ENCODE results near the gene PDSS2.
"Not testable (repeated sequence)": the region's sequence is repeated elsewhere in the genome, so short reads cannot be mapped to it uniquely, and the experiment has no call there.

Gene PDSS2, protein sequence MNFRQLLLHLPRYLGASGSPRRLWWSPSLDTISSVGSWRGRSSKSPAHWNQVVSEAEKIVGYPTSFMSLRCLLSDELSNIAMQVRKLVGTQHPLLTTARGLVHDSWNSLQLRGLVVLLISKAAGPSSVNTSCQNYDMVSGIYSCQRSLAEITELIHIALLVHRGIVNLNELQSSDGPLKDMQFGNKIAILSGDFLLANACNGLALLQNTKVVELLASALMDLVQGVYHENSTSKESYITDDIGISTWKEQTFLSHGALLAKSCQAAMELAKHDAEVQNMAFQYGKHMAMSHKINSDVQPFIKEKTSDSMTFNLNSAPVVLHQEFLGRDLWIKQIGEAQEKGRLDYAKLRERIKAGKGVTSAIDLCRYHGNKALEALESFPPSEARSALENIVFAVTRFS

DNA sequence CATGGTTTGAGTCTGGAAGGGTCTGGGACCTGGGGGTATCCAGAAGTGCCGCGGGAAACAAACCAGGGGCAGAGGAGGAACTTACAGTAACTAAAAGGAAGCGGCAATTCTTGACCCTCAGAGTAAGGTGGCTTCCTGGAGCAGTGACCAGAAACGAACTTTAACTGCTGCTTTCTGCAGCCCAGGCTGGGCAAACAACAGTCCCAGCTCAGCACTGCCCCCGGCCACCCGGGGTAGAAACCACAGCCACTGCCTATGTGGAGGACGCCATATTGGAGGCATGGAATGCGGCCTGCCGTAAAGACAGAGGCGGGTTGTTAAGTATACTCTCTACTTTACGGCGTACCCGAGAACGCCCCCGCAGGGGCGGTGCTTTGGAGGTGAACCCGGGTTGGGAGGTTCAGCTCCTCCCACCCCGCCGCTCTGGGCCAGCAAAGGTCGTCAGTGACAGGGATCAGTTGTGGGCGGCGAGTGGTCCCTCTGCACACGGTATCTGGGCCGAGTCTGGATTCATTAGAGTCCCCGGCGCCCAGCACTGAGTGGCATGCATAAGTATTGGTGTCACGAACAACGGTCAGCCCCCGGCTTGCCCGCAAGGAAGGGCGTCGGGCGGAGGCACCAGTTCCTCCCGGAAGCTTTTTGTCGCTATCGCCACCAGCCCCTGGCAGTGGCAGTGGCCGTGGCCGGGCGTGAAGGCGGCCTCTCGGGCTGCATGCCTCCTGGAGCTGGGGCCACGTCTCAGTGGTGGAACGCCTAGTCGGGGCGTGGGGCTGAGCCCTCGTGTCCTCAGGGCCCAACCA, at the start of gene PDSS2:
Gene PDSS2 (minus strand): TSS at position 282 of the 800 bp plus-strand sequence. CDS start 279 bp downstream, at position 3.
- peak; percentile 99 for DNase-seq

DNA sequence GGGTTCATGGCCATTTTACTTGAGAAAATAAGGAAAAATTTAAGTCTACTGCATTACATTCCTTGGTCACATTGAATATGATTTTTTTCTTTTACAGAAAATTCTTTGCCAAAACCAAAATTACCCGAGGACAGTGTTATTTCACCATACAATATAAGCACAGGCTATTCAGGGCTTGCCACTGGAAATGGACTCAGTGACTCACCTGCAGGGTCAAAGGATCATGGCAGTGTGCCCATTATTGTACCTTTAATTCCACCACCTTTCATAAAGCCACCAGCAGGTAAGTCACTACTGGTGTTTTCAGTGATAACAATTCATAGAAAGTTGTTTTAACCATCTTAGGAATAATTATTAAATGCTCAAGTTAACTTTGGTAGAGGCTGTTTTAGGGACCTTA, 46.8 kb upstream of the PDSS2 start:
- no peak for DNase-seq

DNA sequence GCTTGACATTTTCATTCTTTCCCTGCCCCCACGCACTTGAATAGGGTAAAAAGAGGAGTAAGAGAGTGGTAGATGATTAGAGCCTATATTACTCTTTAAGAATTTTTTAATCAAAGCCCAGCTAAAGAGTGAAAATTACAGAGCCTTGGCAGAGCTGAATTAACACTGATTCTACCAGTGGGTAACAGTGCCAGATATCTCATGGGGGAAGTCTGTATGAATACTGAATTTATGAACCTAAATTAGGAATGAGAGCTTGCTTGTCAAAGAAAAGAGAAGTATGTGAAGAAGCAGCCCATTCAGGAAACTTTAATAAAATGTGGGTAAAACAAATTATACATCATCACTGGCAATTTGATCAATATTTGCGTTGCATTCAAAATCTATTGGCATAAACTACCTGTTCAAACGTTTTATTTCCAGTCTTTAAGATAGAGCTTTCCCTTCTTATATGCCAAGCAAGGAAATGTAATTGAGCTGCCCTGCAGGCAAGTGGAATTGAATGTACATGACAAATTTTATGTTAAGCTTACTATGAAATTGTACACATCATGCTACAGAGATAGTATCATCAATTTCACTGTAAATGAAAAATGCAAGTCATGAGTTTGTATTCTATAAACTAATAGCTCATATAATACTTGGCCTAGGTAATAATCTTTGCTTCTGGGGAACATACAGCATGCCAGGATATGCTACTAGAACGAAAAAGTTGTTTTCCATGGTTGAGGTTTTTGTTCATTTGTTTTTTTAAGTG, 45.1 kb upstream of the PDSS2 start:
- peak; percentile 12 for DNase-seq

DNA sequence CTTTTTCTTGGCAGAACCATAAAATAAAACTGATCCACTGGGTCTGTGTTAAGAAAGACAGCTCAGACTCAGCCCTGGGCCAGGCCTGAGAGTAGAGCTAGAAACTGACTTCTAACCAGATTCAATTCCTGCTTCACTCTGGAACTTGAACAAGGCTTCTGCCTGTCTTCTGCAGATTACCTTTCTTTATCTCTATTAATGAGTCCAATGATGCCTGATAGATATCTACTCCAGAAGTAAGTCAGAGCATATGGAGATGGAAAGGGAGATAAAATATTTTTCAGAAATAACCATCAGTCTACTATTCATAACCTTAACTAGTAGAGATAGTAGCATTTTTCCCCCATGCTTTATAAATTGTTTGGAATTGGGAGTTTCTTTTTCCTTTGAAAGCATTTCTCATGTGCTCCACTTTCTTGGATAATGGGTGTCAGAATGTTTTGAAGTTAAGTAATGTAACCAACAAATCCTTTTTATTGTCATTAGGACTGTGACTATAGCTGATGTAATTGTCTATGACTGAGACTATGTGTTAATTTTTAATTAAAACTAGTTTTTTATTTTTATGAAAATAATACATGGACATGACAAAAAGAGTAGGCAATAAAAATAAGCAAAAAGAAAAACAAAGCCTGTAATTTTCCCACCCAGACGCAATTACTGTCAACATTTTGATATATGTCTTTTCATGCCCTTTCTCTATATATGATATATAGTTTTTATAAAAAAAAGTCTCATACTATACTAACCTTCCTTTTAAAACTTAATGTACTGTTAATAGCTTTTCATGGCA, 37.7 kb upstream of the PDSS2 start:
- DNase-seq = no peak

DNA sequence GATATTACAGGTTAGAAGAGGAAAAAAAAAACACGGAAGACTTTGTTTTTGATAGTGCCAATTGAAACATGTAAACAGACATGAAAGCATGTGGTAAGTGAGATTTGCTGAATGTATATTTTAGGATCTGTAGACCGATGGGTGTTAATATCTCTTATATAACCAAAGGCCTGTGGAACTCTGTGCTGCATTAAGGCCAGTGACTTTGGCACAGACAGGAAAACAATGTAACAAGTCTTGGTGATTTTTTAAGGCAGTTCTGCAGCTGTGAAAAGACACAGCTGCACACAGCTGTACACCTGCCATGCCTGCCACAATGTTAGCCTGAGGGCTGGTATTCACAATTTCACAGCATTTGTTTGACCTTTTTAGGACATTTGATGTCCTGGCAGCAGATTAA, 36.6 kb upstream of the PDSS2 start:
- no peak for DNase-seq

- DNase-seq = no peak
Measured at GRCh38 chr6:107495196-107495643, 35.9 kb upstream of the PDSS2 start.

DNA sequence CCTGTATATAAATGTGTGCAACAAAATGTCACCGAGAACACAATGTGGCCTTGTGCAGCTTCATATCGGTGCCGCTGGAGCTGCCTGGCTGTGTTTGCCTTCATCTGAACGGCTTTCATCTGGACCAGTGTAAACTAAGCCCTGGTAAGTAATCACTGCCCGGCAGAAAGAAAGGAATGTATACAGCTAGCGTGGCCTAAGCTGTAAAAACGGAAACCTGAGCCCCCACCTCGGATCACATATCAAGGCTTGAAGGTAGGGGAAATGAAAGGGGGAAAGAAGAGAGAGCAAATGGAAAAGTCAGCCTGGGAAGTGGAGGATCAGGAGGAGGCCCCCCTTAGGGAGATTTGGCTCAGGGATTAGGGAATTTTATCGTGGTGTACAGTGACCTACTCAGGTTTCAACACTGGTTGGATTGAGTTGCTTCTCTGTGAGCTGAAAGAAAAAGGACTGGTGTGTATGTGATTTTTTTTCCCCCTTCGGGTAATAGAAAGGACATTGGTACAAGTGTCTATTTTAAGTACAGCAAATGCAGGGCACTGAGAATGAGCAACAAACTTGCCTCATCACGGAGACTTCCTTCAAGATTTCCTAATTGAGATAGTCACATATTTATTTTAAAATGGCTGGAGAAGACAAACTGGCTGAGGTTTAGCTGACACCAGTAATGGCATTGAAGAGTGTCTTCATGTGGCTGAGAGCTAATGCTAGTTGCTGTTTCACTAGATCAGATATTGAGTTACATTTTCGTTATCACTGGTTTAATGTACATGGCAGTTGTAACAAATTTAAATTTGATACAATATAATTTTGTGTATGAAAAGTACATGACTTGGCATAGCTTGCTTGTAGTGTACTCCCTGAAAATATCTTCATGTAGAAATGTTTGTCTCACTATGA, 34.0 kb upstream of the PDSS2 start:
- DNase-seq = no peak

GRCh38 chr6:107491760-107492660, 32.6 kb upstream of the PDSS2 start:
- no peak for DNase-seq

- no peak for DNase-seq
Measured at GRCh38 chr6:107491138-107491609, 31.8 kb upstream of the PDSS2 start.

DNA sequence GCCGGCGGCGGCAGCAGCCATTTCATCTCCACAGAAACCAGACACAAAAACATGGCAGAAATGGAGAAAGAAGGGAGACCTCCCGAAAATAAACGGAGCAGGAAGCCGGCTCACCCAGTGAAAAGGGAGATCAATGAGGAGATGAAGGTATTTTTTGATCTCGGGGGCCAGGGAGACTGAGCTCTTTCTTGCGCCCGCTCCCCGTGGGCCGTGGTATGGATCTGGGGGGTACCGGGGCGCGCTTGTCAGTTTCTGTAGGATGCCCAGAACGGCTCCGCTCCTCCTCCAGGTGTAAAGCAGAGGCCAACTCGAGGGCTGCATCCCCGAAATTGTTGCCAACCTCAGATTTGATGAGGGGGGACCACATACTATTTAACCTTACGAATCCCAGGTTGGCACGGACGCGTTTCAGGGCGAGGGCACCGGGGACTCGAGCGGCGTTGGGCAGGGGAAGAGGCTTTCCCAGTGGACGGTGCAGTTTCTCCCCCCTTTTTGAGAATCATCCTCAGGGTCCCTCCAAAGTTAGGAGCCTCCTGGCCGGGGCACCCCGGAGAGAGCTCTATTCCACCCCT, 31.3 kb upstream of the PDSS2 start:
- DNase-seq = no peak

DNA sequence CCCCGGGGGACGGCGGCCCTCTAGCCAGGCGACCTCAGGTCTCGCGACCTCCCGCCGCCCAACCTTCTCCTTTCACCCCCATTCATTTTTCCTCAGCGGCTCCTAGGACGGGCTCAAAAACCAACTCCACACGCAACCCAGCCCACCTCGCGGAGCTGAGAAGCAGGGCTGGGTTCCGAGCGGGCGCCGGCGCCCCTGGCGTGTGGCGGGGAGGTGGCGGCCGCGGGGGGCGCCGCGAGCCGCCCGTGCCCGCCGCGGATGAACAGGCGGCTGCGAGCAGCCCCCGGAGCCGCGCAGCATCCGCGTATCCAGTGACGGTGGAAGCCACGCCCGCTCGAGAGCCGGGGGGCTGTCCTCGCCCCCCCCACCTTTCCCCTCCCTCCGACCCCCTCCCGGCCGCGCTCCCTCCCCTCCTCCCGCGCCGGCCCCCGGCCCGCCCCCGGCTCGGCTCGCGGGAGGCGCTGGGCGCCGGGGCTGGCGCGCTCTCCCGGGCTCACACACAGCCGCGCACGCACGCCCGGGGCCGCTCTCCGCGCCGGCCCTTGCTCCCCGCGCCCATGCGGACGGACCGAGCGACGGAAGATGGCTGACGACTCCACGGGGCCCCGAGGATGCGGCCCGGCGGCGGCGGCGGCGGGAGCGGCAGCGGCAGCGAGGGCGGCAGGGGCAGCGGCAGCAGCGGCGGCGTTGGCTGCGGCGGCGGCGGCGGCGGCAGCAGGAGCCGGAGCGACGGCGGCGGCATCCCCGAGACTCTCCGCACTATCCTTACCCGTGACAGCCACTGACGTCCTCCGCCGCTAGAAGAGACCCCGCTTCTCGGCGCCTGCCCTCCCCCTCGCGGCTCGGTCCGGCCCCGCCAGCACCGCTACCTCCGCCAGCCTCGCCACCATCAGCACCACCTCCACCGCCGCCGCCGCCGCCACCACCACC, 30.5 kb upstream of the PDSS2 start, which contains the start of gene SOBP:
Gene SOBP (plus strand): TSS at position 482 of the 930 bp plus-strand sequence. CDS start 500 bp downstream, outside the sequence.
- peak; percentile 36 for DNase-seq

DNA sequence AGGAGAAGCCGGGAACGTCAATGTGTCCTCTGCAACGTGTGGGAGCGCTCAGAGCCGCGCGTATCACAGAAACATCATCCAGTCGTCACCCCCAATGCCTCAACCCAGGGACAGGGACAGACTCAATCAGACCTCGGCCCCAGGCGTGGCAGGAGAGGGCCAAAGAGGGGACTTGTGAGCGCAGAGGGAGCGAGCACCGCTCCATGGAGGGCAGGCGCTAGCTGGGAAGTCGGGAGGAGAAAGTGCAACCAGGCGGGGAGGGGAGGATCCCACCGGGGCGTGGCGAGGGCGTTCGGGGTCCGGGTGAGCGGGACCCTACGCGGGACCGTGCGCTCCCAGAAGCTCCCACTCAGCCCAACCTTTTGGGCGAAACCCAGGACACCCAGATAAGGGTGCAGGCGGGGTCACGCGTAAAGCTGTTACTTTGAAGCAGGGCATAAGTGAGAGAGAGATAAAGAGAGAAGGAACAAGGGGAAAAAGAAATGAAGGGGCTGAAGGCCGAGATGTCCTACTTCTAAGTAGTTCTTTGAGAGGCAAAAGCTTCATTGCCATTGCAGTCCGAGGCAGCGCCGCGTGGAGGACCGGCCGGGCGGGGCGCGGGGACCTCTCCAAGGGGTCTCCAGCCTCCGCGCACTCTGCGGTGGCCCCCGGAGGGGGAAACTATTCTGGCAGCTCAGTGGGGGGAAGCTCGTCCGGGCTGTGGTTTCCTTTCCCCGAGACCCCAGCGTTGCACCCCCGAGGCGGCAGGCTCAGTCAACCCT, 29.7 kb upstream of the PDSS2 start:
- peak; percentile 75 for DNase-seq

DNA sequence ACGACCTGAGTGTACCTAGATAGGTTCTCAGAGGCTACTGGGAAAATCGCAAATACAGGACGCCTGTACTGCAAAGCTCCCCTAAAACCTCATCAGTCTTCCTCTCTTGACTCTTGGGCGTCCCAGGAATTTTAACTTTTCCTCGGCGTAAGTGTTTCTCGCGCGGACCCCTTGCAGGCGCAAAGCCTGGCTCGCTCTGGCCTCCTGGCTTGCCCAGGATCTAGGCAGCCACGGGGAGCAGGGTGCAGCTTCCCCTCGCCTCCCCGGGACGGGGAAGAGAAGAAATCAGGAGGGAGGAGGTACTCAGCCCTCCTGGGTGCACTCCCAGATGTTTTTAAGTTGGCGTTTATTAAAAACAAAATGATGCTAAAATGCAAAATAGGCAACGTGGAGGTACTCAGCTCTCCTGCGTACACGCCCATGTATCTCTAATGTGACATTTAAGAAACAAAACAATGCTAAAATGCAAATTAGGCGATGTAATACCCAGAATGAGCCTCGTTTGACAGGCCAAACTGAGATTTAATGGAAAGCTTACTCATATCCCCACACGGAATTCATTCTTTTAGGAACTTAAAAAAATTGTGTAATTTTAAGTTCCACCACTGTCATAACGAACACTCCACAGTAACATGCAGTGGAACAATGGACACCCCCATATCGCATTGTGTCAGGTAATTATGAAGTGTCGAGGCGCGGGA, 29.0 kb upstream of the PDSS2 start:
- no peak for DNase-seq

DNA sequence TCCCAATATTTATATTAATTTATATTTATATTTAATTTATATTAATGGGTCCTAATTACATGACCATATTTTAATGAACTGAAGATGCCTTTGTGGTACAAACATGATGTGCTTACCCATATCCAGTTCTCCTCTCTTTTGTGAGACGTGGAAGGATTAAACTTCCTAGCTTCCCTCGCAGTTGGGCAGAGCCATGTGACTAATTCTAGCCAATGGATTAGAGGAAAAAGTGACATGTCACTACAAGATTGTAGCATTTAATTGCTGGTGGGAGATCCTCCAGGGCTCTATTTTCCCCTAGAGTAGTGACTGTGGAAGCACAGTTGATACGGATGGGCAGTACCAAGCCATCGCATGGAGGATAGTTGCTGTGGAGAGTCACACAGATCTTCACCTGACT, 25.8 kb upstream of the PDSS2 start:
- DNase-seq = no peak

GRCh38 chr6:107479089-107479690, 19.8 kb upstream of the PDSS2 start:
- no peak for DNase-seq

DNA sequence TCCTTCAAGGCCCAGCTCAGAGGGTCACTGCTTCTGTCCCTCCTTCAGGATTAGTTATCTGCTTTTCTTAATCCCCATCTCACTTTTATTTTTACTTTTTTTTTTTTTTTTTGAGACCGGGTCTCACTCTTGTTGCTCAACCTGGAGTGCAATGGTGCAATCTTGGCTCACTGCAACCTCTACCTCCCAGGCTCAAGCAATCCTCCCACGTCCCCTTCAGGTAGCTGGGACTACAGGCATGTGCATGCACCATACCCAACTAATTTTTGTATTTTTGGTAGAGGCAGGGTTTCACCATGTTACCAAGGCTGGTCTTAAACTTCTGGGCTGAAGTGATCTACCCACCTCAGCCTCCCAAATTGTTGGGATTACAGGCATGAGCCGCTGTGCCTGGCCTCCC, 16.5 kb upstream of the PDSS2 start:
- DNase-seq = not testable (repeated sequence)

All from hematopoietic multipotent progenitor cell treated with erythropoietin and hydrocortisone succinate and interleukin-3 and kit ligand, for 6 days (in vitro differentiated cells).